CD4-positive, alpha-beta T cell treated with Interleukin-17A for 4 hours (primary cell): ENCODE results near the gene TAS2R14.

Experiments used
- DNase-seq: peaks from one replicate; pipeline ENCODE4 v3.0.0-alpha.2; 2020; ENCODE audit warnings: mixed read lengths

Gene TAS2R14

DNA sequence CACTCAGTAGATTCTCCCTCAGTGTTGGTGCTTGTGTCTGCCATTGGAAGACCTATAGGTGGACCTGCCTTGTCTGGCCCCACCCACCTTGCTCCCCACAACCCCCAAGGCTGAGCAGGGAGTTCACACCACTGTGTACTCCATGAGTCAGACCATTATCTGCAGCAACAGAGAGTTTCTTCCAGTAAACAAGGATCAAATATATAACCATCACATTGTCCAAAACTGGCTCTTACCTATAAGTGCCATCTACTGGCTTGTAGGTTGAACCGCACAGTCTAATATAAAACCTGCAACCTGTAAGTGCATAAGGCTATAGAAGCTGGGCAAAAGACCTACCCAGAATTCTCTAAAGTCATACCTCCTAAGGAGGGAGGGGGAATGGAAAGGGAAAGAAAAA, 37.6 kb downstream of the TAS2R14 start:
- DNase-seq, result no peak

DNA sequence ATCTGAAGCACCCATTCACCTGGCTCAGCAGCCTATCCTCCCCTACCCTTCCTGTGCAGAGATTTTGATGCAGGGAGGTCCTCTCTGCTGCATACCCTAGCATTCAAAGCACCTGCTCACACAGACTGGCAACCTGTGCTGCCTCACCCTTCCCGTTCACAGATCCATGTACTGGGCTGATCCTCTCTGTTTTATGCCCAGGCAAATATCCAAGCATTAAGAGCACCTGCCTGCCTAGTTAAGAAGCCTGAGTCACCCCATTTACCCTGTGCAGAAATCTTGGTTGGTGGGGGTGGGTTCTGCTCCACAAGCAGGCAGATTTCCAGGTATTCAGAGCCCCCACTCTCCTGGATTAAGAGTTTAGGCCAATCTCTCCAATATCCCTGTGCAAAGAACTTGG, 38.1 kb downstream of the TAS2R14 start:
- no peak for DNase-seq

DNA sequence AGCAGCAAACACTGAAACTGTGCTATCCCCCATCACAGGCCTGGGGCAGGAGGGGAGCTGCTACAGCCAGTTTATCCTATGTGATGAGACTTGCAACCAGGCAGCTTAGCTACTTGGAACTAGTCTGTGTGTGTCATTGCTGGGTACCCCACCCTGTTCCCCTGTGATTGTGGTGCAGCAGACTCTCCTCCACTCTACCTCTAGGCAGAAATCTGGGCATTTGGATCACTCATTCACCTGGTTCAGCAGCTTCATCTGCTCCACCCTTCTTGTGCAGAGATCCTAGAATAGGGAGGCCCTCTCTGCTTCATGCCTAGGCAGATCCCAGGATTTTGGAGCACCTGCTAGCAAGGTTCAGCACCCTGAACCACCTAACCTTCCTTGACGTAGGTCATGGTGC, 38.5 kb downstream of the TAS2R14 start:
- DNase-seq, result no peak

DNA sequence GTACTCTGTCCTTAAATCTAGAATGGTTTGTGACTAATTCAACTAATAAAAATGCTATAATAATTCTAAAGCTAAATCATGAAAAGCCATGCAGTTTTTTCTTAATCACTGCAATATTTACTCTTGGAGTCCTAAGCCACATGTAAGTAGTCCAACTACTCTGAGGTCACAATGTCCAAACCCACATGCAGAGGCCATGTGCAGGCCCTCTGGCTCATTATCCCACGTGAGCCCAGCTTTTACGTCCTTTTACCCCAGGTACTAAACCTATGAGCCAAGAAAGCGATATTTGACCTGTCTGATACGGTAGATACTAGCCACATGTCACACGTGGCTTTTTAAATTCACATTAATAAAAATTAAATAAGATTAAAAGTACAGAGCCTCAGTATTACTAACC, 42.2 kb downstream of the TAS2R14 start:
- no peak for DNase-seq

DNA sequence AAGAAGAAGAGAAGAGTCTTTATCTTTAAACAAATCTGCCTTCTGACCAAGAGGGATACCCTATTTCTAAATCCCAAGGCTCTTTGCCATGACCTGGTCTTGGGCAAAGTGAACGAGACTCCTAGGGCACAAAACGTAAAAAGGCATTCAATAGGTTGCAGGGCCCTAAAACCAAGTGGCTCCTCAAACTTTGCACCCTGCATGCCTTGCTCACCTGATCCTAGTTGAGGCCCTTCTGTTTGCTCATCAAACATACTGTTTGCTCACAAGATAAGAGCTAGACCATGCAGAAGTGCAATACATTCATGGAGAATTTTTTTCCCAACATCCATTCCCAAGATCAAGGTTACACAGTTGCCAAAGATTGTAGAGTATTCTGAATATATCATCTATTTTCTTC, 47.1 kb downstream of the TAS2R14 start:
- DNase-seq, result no peak

DNA sequence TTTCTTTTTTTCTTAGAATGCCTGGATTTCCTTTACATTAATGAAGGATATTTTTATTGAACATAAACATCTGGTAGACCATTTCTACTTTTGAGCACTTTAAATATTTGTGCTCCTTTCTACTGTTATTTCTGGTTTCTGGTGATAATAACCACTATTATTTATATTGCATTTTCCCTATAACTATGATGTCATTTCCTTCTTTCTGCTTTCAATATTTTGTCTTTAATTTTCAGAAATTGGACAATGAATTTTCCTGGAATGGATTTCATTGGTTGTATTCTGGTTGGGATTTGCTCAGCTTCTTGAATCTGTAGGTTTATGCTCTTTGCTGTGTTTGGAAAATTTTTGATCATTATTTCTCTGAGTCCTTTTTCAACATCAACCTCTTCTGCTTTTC, 49.8 kb downstream of the TAS2R14 start:
- no peak for DNase-seq
